Measurements from ENCODE around the gene CILP.
A peak's percentile ranks its signal among the peaks of the same experiment; 100 is the strongest.

CILP gene

GRCh38 chr15:65211482-65211982 lies 259 bp upstream of the CILP start:
- H3K27ac Mint-ChIP-seq = peak overlapping the region; percentile 92 to 94 (median 92)

GRCh38 chr15:65209701-65210643 lies 1.3 kb downstream of the CILP start:
- Mint-ChIP-seq H3K4me3 (peak overlapping the region in 1 of 3 experiments; percentile 57), H3K27me3 (ENCODE audit: low read depth) (no peaks in the 10 kb centered on the region), H3K36me3 (ENCODE audit: low read depth) (no peaks in the 10 kb centered on the region), H3K4me1 (peaks cover 69% of the 10 kb centered on the region), H3K9me3 (no peaks in the 10 kb centered on the region), H3K27ac (peak overlapping the region; percentile 92 to 94 (median 92))
- TF ChIP-seq CTCF (IDR thresholded peaks at IDR 0.05; ENCODE audit: unreplicated experiment in 3 of 3) = no peak

More at GRCh38 chr15:65211482-65211982, 259 bp upstream of the CILP start:
- H3K9me3 Mint-ChIP-seq = no peaks in the 10 kb centered on the region
- TF ChIP-seq CTCF (IDR thresholded peaks at IDR 0.05; ENCODE audit: unreplicated experiment in 3 of 3) = no peak
- peak overlapping the region; percentile 60 to 62 (median 61) for H3K4me3 Mint-ChIP-seq
- peaks cover 69% of the 10 kb centered on the region for H3K4me1 Mint-ChIP-seq
- H3K27me3 Mint-ChIP-seq (ENCODE audit: low read depth) = no peaks in the 10 kb centered on the region
- no peaks in the 10 kb centered on the region for H3K36me3 Mint-ChIP-seq (ENCODE audit: low read depth)

- Mint-ChIP-seq H3K4me3 (no peak overlapping the region), H3K4me1 (peaks cover 59% of the 10 kb centered on the region), H3K9me3 (no peaks in the 10 kb centered on the region), H3K36me3 (ENCODE audit: low read depth) (no peaks in the 10 kb centered on the region), H3K27me3 (ENCODE audit: low read depth) (no peaks in the 10 kb centered on the region), H3K27ac (peak overlapping the region; percentile 92 to 94 (median 92))
- no peak for TF ChIP-seq CTCF (IDR thresholded peaks at IDR 0.05; ENCODE audit: unreplicated experiment in 3 of 3)
Measured at GRCh38 chr15:65208647-65209046, 2.6 kb downstream of the CILP start.

GRCh38 chr15:65207280-65207840 lies 3.9 kb downstream of the CILP start:
- no peaks in the 10 kb centered on the region for H3K36me3 Mint-ChIP-seq (ENCODE audit: low read depth)
- H3K4me3 Mint-ChIP-seq = no peak overlapping the region
- peak overlapping the region in 1 of 3 experiments; percentile 28 for H3K27ac Mint-ChIP-seq
- peaks cover 49% of the 10 kb centered on the region for H3K4me1 Mint-ChIP-seq
- H3K9me3 Mint-ChIP-seq = no peaks in the 10 kb centered on the region
- no peak for TF ChIP-seq CTCF (IDR thresholded peaks at IDR 0.05; ENCODE audit: unreplicated experiment in 3 of 3)
- H3K27me3 Mint-ChIP-seq (ENCODE audit: low read depth) = no peaks in the 10 kb centered on the region

GRCh38 chr15:65206750-65207149 lies 4.5 kb downstream of the CILP start:
- H3K9me3 Mint-ChIP-seq = no peaks in the 10 kb centered on the region
- H3K4me3 Mint-ChIP-seq = no peak overlapping the region
- H3K4me1 Mint-ChIP-seq = peaks cover 43% of the 10 kb centered on the region
- TF ChIP-seq CTCF (IDR thresholded peaks at IDR 0.05; ENCODE audit: unreplicated experiment in 3 of 3) = no peak
- H3K36me3 Mint-ChIP-seq (ENCODE audit: low read depth) = no peaks in the 10 kb centered on the region
- H3K27ac Mint-ChIP-seq = peak overlapping the region in 2 of 3 experiments; percentile 5 to 28
- H3K27me3 Mint-ChIP-seq (ENCODE audit: low read depth) = no peaks in the 10 kb centered on the region

Data from nephron (organoid).